SK-N-SH (cell line): ENCODE measurements around the gene TTC7B. TPM values are rescaled to one million over a fixed set of nuclear protein-coding genes. Genes with fewer than 3 reads are reported as not detected.

Source experiments
- CTCF ChIA-PET: fragments of 300-600, 350-600 bp; formaldehyde crosslinking; extraction: SDS; loops from one replicate; lab custom pipeline; 2021; lab: Yijun Ruan, JAX
- POLR2A ChIA-PET: fragments of 350-600 bp; sonication (Branson Sonifier 250); formaldehyde crosslinking; extraction: SDS; loops from one replicate; lab custom pipeline; 2020; ENCODE audit warnings: antibody characterized with exemption, inconsistent platforms; lab: Yijun Ruan, JAX
- DNase-seq: peaks from one replicate; pipeline ENCODE4 v3.0.0; 2012
- H2AFZ ChIP-seq: fragments of 200-600 bp; sonication (generic); 2 replicates; pipeline ENCODE4 v1.8.1; 2016; ENCODE audit warnings: antibody characterized with exemption, mild to moderate bottlenecking, low read depth
- H3F3A ChIP-seq: fragments of 200-600 bp; sonication (generic); replicated peaks from 2 replicates; pipeline ENCODE3; 2016; ENCODE audit warnings: antibody characterized with exemption, mild to moderate bottlenecking; ENCODE audit not compliant: insufficient read depth
- H3K27ac ChIP-seq, 2 experiments: fragments of 200-500 bp in 1 of 2; fragments of 200-600 bp in 1 of 2; sonication (Bioruptor generic) in 1 of 2; sonication (generic), shearing (Covaris generic) in 1 of 2; 2 replicates each; pipeline versions ENCODE4 v1.5.1 to v1.6.1; 2014 to 2016; ENCODE audit warnings: low read depth in 2 of 2, inconsistent platforms in 1 of 2, low read length in 1 of 2, mild to moderate bottlenecking in 1 of 2, mixed read lengths in 1 of 2
- H3K27me3 ChIP-seq: fragments of 200-600 bp; sonication (generic), shearing (Covaris generic); 2 replicates; pipeline ENCODE4 v1.6.1; 2016; ENCODE audit warnings: mixed run types; ENCODE audit not compliant: insufficient read depth
- H3K36me3 ChIP-seq, 2 experiments: fragments of 200-500 bp in 1 of 2; fragments of 200-600 bp in 1 of 2; sonication (Bioruptor generic) in 1 of 2; sonication (generic) in 1 of 2; replicated peaks in 1 of 2; 2 replicates each; pipeline versions ENCODE3 to v1.5.1; 2014 to 2016; ENCODE audit warnings: low read length in 1 of 2, mild to moderate bottlenecking in 1 of 2; ENCODE audit not compliant: insufficient read depth in 2 of 2, control insufficient read depth in 1 of 2
- H3K4me1 ChIP-seq, 2 experiments: fragments of 200-500 bp in 1 of 2; fragments of 200-600 bp in 1 of 2; sonication (Bioruptor generic) in 1 of 2; sonication (generic), shearing (Covaris generic) in 1 of 2; 2 replicates each; pipeline versions ENCODE4 v1.5.1 to v1.6.1; 2014 to 2016; ENCODE audit warnings: low read depth in 1 of 2, low read length in 1 of 2, mixed run types in 1 of 2; ENCODE audit not compliant: insufficient read depth in 2 of 2, control insufficient read depth in 1 of 2
- H3K4me2 ChIP-seq: fragments of 200-600 bp; sonication (generic), shearing (Covaris generic); 2 replicates; pipeline ENCODE4 v1.6.1; 2017; ENCODE audit warnings: mixed run types
- H3K4me3 ChIP-seq, 2 experiments: fragments of 200-500 bp in 1 of 2; fragments of 200-600 bp in 1 of 2; sonication (Bioruptor generic) in 1 of 2; sonication (generic), shearing (Covaris generic) in 1 of 2; 2 replicates each; pipeline versions ENCODE4 v1.5.1 to v1.8.1; 2014 to 2016; ENCODE audit warnings: low read depth in 2 of 2, inconsistent platforms in 1 of 2, low read length in 1 of 2, mild to moderate bottlenecking in 1 of 2, mixed read lengths in 1 of 2, moderate library complexity in 1 of 2
- H3K79me2 ChIP-seq: fragments of 200-600 bp; sonication (generic); 2 replicates; pipeline ENCODE4 v1.8.1; 2017; ENCODE audit warnings: mild to moderate bottlenecking; ENCODE audit not compliant: insufficient read depth
- H3K9ac ChIP-seq: fragments of 200-600 bp; sonication (generic); 2 replicates; pipeline ENCODE4 v1.6.1; 2017; ENCODE audit warnings: mixed run types
- H3K9me2 ChIP-seq: fragments of 200-600 bp; sonication (generic); 2 replicates; pipeline ENCODE4 v1.6.1; 2017; ENCODE audit warnings: mixed run types
- H3K9me3 ChIP-seq: fragments of 200-600 bp; sonication (generic); 2 replicates; pipeline ENCODE4 v1.6.1; 2017; ENCODE audit warnings: mixed run types, mild to moderate bottlenecking, moderate library complexity
- H4K20me1 ChIP-seq: fragments of 200-600 bp; sonication (generic); 2 replicates; pipeline ENCODE4 v1.6.1; 2017; ENCODE audit warnings: mild to moderate bottlenecking, mixed run types; ENCODE audit not compliant: insufficient read depth
- CHD2 ChIP-seq: fragments of 150-350 bp; IDR thresholded peaks from 2 replicates; pipeline ENCODE4 v1.6.1; 2018; ENCODE audit warnings: low read length; ENCODE audit not compliant: partially characterized antibody
- ELF1 ChIP-seq: IDR thresholded peaks from 2 replicates; pipeline ENCODE4 v1.4.0; 2012
- EP300 ChIP-seq, 2 experiments: IDR thresholded peaks; 2 replicates each; pipeline versions ENCODE4 v1.4.0 to v1.6.1; 2012; ENCODE audit warnings: borderline replicate concordance in 1 of 2, low read depth in 1 of 2, low read length in 1 of 2
- FOXJ3 ChIP-seq: sonication (generic); formaldehyde crosslinking; IDR thresholded peaks from 2 replicates; pipeline ENCODE4 v1.5.1; 2020; ENCODE audit warnings: mild to moderate bottlenecking, missing genetic modification reagents
- FOXM1 ChIP-seq: IDR thresholded peaks from 2 replicates; pipeline ENCODE4 v1.4.0; 2012; ENCODE audit warnings: low read depth, mild to moderate bottlenecking
- GABPA ChIP-seq: IDR thresholded peaks from 2 replicates; pipeline ENCODE4 v1.4.0; 2012; ENCODE audit warnings: low read depth, mild to moderate bottlenecking
- GATA2 ChIP-seq: sonication (generic); formaldehyde crosslinking; IDR thresholded peaks from 2 replicates; pipeline ENCODE4 v1.5.0; 2020; ENCODE audit warnings: mild to moderate bottlenecking, missing genetic modification reagents
- NRF1 ChIP-seq: IDR thresholded peaks from 2 replicates; pipeline ENCODE4 v1.6.1; 2012; ENCODE audit warnings: low read depth, mild to moderate bottlenecking, low read length
- POLR2AphosphoS5 ChIP-seq: IDR thresholded peaks from 2 replicates; pipeline ENCODE4 v1.6.1; 2012; ENCODE audit warnings: low read depth, low read length
- RAD21 ChIP-seq: IDR thresholded peaks from 2 replicates; pipeline ENCODE4 v1.6.1; 2012; ENCODE audit warnings: mild to moderate bottlenecking, low read length
- SIN3A ChIP-seq: IDR thresholded peaks from 2 replicates; pipeline ENCODE4 v1.6.1; 2012; ENCODE audit warnings: low read depth, mild to moderate bottlenecking, low read length, moderate library complexity, borderline replicate concordance
- SMC3 ChIP-seq: IDR thresholded peaks from 2 replicates; pipeline ENCODE4 v1.6.1; 2012; ENCODE audit warnings: low read depth, low read length, improper control_type of control experiment
- TAF1 ChIP-seq: IDR thresholded peaks from 2 replicates; pipeline ENCODE4 v1.6.1; 2012; ENCODE audit warnings: low read depth, mild to moderate bottlenecking, low read length, moderate library complexity, borderline replicate concordance
- TCF12 ChIP-seq: IDR thresholded peaks from 2 replicates; pipeline ENCODE4 v1.4.0; 2012
- YY1 ChIP-seq: IDR thresholded peaks from 2 replicates; pipeline ENCODE4 v1.4.0; 2012; ENCODE audit warnings: low read depth, mild to moderate bottlenecking
- WGBS: methylation state at CpG from one replicate; pipeline ENCODE4 v1.1.6; 2017; ENCODE audit warnings: low lambda C conversion rate; 5-methylcytosine and 5-hydroxymethylcytosine counted together
- polyA plus RNA-seq, 3 experiments: library from polyadenylated mRNA; depleted of rRNA; stranded (reverse); fragments of >200 nt; gene quantifications; 2 replicates each; pipeline ENCODE4 v1.2.3, GENCODE V29; 2012
- TF ChIP-seq, protein P1 (sequence below): IDR thresholded peaks from 2 replicates; pipeline ENCODE4 v1.4.0; 2012; ENCODE audit warnings: low read depth, borderline replicate concordance
- TF ChIP-seq, protein P2 (sequence below): fragments of 150-350 bp; IDR thresholded peaks from 2 replicates; pipeline ENCODE4 v1.6.1; 2017; ENCODE audit warnings: antibody characterized with exemption, low read length, low read depth, borderline replicate concordance
- TF ChIP-seq, protein P3 (sequence below): IDR thresholded peaks from 2 replicates; pipeline ENCODE4; 2012

The TTC7B gene
- polyA plus RNA-seq, 1 of the 3 experiments (the other 2 are of a cell fraction), result 43.1 TPM

DNA sequence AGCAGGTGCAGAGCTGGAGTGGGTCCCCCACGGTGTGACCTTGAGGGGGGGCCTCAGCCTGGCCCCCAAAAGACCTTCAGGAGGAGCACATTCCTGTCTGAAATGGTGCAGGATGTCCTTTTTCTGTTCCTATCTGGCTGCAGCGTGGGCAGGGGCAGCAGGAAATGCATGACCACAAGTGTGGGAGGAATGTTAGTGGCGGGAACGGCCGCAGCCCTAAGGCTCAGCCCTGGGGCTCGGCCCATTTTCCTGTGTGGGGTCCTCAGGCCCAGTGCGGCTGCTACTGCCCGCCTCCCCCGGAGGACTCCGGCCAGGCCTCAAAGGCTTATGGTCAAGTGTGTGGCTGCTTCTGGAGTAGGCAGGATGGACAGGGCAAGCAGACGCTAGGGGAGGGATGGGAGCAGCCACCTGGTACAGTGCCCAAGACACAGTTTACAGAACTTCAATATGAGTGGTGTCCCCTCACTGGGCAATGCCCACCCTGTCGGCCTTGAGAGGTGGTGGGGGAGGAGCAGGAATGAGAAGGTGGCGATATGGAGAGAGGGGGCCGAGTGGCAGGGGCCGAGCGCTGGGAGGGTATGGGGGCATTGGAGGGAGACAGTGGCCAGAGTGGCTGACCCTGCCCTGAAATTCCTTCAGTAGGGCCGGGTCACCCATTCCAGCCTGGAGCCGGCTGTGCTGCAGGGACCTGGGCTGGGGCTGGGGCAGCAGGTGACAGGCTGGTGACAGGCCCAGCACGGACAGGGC lies 282.0 kb downstream of the TTC7B start:
- Histone ChIP-seq H3K9ac (no peak overlapping the region), H3K9me3 (no peaks in the 10 kb centered on the region), H3K4me3 (no peak overlapping the region), H3K4me1 (peaks cover 0 to 3% of the 10 kb centered on the region in 2 experiments; a peak in 1 of 4 replicates), H3K9me2 (no peaks in the 10 kb centered on the region), H2AFZ (no peak overlapping the region), H4K20me1 (no peaks in the 10 kb centered on the region), H3K36me3 (no peaks in the 10 kb centered on the region), H3K27ac (no peak overlapping the region; a peak in 1 of 4 replicates), H3K79me2 (no peaks in the 10 kb centered on the region), H3K4me2 (no peak overlapping the region), H3K27me3 (no peaks in the 10 kb centered on the region), H3F3A (no peaks in the 10 kb centered on the region)
- DNase-seq, result no peak
- ChIA-PET POLR2A (no interaction called here), CTCF (interaction anchor here (1.2 kb wide), 1 partner anchor 134 kb away, joined by 5 read pairs; no protein-coding TSS in a partner anchor)
- 80% methylated on average over 11 of the region's 19 CpGs for WGBS
- no peak for TF ChIP-seq SMC3
- no peak for TF ChIP-seq NRF1
- TF ChIP-seq EP300 (IDR thresholded peaks at IDR 0.05; ENCODE audit: borderline replicate concordance in 1 of 2, low read depth in 1 of 2, low read length in 1 of 2), result no peak
- no peak for TF ChIP-seq SIN3A
- TF ChIP-seq, protein P1, sequence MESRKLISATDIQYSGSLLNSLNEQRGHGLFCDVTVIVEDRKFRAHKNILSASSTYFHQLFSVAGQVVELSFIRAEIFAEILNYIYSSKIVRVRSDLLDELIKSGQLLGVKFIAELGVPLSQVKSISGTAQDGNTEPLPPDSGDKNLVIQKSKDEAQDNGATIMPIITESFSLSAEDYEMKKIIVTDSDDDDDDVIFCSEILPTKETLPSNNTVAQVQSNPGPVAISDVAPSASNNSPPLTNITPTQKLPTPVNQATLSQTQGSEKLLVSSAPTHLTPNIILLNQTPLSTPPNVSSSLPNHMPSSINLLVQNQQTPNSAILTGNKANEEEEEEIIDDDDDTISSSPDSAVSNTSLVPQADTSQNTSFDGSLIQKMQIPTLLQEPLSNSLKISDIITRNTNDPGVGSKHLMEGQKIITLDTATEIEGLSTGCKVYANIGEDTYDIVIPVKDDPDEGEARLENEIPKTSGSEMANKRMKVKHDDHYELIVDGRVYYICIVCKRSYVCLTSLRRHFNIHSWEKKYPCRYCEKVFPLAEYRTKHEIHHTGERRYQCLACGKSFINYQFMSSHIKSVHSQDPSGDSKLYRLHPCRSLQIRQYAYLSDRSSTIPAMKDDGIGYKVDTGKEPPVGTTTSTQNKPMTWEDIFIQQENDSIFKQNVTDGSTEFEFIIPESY, result no peak
- no peak for TF ChIP-seq GATA2 (CRISPR knock-in tag)
- no peak for TF ChIP-seq TCF12
- TF ChIP-seq FOXJ3 (CRISPR knock-in tag), result no peak
- no peak for TF ChIP-seq YY1
- TF ChIP-seq, protein P2, sequence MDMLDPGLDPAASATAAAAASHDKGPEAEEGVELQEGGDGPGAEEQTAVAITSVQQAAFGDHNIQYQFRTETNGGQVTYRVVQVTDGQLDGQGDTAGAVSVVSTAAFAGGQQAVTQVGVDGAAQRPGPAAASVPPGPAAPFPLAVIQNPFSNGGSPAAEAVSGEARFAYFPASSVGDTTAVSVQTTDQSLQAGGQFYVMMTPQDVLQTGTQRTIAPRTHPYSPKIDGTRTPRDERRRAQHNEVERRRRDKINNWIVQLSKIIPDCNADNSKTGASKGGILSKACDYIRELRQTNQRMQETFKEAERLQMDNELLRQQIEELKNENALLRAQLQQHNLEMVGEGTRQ, result no peak

DNA sequence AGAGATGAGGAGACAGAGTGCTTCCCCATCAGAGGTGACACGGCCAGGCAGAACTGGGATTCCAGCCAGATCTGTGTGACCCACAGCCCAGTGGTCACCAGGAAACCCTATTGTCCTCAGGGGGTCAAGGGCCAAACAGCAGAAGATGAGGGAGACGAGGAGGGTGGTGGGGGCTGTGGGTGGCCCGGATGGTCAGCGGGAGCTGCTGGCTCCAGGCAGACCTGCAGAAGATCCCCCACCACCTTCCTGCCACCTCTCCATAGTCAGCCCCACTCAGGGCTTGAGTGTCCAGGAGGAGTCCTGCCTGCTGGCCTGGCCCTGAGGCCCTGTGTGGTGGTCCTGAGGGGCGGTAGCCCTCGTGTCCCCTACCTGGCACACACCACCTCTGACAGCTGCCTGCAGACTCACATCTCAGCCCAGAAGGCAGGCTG lies 282.6 kb downstream of the TTC7B start:
- H3K9ac ChIP-seq, result no peak overlapping the region
- no peaks in the 10 kb centered on the region for H3K9me3 ChIP-seq
- H3K4me2 ChIP-seq, result no peak overlapping the region
- 80% methylated on average over 3 of the region's 6 CpGs for WGBS
- H3K27ac ChIP-seq, result no peak overlapping the region; a peak in 1 of 4 replicates
- H3K79me2 ChIP-seq, result no peaks in the 10 kb centered on the region
- no peaks in the 10 kb centered on the region for H3K9me2 ChIP-seq
- TF ChIP-seq TCF12, result no peak
- TF ChIP-seq GATA2 (CRISPR knock-in tag), result no peak
- TF ChIP-seq RAD21, result no peak
- TF ChIP-seq GABPA, result no peak
- no peak for TF ChIP-seq SIN3A
- TF ChIP-seq, protein P3, sequence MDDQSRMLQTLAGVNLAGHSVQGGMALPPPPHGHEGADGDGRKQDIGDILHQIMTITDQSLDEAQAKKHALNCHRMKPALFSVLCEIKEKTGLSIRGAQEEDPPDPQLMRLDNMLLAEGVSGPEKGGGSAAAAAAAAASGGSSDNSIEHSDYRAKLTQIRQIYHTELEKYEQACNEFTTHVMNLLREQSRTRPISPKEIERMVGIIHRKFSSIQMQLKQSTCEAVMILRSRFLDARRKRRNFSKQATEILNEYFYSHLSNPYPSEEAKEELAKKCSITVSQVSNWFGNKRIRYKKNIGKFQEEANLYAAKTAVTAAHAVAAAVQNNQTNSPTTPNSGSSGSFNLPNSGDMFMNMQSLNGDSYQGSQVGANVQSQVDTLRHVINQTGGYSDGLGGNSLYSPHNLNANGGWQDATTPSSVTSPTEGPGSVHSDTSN, result no peak
- no peak for TF ChIP-seq FOXM1
- TF ChIP-seq CHD2, result no peak
- TF ChIP-seq, protein P2, result no peak
- TF ChIP-seq ELF1, result no peak
- no peak for TF ChIP-seq POLR2AphosphoS5
- TF ChIP-seq TAF1, result no peak
- no peak for TF ChIP-seq YY1
- ChIA-PET POLR2A (no interaction called here), CTCF (interaction anchor here (1.2 kb wide), 1 partner anchor 134 kb away, joined by 5 read pairs; no protein-coding TSS in a partner anchor)
- no peak overlapping the region for H2AFZ ChIP-seq
- no peaks in the 10 kb centered on the region for H3K27me3 ChIP-seq
- peaks cover 0 to 3% of the 10 kb centered on the region in 2 experiments; a peak in 1 of 4 replicates for H3K4me1 ChIP-seq
- DNase-seq, result peak; percentile 19
- H4K20me1 ChIP-seq, result no peaks in the 10 kb centered on the region
- H3K36me3 ChIP-seq, result no peaks in the 10 kb centered on the region
- H3K4me3 ChIP-seq, result no peak overlapping the region
- H3F3A ChIP-seq, result no peaks in the 10 kb centered on the region
